Measurements from ENCODE around the gene KMT5C. TPM values are rescaled to one million over a fixed set of nuclear protein-coding genes. Genes with fewer than 3 reads are reported as not detected.

Gene KMT5C
- total and polyA plus RNA-seq, 10 of the 15 experiments (the other 5 are each of a cell fraction or from before 2014, with no cell fraction given) = 0.20 to 15.8 (median 4.3) TPM; not detected in 1

- TF ChIP-seq HDAC6 (IDR thresholded peaks at IDR 0.05; ENCODE audit: unreplicated experiment) (no peak), PML (IDR thresholded peaks at IDR 0.05; ENCODE audit: low read length) (no peak), SUPT20H (IDR thresholded peaks at IDR 0.05; ENCODE audit: borderline replicate concordance, control insufficient read depth, low read depth, low read length) (no peak), BRCA1 (IDR thresholded peaks at IDR 0.05; ENCODE audit: low read depth, low read length) (peak; percentile 34; the same call in 1 of the 2 replicates), BCL11A (IDR thresholded peaks at IDR 0.05; ENCODE audit: low read depth, low read length) (no peak), JUNB (IDR thresholded peaks at IDR 0.05) (no peak), FOS (IDR thresholded peaks at IDR 0.05; ENCODE audit: borderline replicate concordance, extremely low read depth, insufficient read length) (peak; percentile 84), KDM1A (IDR thresholded peaks at IDR 0.05; ENCODE audit: borderline replicate concordance) (no peak), RFX5 (IDR thresholded peaks at IDR 0.05; ENCODE audit: low read depth, low read length) (peak; percentile 84; the same call in 1 of the 2 replicates), MYB (IDR thresholded peaks at IDR 0.05; ENCODE audit: borderline replicate concordance, low read depth, low read length) (no peak), CHD2 (IDR thresholded peaks at IDR 0.05; ENCODE audit: borderline replicate concordance, low read depth, low read length) (peak; percentile 97), CHD1 (IDR thresholded peaks at IDR 0.05; ENCODE audit: low read depth, low read length) (no peak), IKZF2 (IDR thresholded peaks at IDR 0.05) (peak; percentile 6 to 64; a peak in 3 of 4 replicates), CREB1 (IDR thresholded peaks at IDR 0.05; ENCODE audit: low read depth) (peak; percentile 98), ZNF384 (IDR thresholded peaks at IDR 0.05; ENCODE audit: borderline replicate concordance, low read depth, low read length) (no peak), NBN (IDR thresholded peaks at IDR 0.05) (peak; percentile 80), SPI1 (IDR thresholded peaks at IDR 0.05; ENCODE audit: borderline replicate concordance, insufficient read depth, low read depth, low read length) (no peak), RBBP5 (conservative IDR thresholded peaks at IDR 0.05) (no peak), IKZF1 (conservative IDR thresholded peaks at IDR 0.05) (peak; percentile 51)
- TF ChIP-seq, protein P1, sequence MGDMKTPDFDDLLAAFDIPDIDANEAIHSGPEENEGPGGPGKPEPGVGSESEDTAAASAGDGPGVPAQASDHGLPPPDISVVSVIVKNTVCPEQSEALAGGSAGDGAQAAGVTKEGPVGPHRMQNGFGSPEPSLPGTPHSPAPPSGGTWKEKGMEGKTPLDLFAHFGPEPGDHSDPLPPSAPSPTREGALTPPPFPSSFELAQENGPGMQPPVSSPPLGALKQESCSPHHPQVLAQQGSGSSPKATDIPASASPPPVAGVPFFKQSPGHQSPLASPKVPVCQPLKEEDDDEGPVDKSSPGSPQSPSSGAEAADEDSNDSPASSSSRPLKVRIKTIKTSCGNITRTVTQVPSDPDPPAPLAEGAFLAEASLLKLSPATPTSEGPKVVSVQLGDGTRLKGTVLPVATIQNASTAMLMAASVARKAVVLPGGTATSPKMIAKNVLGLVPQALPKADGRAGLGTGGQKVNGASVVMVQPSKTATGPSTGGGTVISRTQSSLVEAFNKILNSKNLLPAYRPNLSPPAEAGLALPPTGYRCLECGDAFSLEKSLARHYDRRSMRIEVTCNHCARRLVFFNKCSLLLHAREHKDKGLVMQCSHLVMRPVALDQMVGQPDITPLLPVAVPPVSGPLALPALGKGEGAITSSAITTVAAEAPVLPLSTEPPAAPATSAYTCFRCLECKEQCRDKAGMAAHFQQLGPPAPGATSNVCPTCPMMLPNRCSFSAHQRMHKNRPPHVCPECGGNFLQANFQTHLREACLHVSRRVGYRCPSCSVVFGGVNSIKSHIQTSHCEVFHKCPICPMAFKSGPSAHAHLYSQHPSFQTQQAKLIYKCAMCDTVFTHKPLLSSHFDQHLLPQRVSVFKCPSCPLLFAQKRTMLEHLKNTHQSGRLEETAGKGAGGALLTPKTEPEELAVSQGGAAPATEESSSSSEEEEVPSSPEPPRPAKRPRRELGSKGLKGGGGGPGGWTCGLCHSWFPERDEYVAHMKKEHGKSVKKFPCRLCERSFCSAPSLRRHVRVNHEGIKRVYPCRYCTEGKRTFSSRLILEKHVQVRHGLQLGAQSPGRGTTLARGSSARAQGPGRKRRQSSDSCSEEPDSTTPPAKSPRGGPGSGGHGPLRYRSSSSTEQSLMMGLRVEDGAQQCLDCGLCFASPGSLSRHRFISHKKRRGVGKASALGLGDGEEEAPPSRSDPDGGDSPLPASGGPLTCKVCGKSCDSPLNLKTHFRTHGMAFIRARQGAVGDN (IDR thresholded peaks at IDR 0.05) = no peak
- TF ChIP-seq, protein P2, sequence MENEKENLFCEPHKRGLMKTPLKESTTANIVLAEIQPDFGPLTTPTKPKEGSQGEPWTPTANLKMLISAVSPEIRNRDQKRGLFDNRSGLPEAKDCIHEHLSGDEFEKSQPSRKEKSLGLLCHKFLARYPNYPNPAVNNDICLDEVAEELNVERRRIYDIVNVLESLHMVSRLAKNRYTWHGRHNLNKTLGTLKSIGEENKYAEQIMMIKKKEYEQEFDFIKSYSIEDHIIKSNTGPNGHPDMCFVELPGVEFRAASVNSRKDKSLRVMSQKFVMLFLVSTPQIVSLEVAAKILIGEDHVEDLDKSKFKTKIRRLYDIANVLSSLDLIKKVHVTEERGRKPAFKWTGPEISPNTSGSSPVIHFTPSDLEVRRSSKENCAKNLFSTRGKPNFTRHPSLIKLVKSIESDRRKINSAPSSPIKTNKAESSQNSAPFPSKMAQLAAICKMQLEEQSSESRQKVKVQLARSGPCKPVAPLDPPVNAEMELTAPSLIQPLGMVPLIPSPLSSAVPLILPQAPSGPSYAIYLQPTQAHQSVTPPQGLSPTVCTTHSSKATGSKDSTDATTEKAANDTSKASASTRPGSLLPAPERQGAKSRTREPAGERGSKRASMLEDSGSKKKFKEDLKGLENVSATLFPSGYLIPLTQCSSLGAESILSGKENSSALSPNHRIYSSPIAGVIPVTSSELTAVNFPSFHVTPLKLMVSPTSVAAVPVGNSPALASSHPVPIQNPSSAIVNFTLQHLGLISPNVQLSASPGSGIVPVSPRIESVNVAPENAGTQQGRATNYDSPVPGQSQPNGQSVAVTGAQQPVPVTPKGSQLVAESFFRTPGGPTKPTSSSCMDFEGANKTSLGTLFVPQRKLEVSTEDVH (IDR thresholded peaks at IDR 0.05; ENCODE audit: low read depth, partially characterized antibody) = peak; percentile 84
- TF ChIP-seq, protein P3, sequence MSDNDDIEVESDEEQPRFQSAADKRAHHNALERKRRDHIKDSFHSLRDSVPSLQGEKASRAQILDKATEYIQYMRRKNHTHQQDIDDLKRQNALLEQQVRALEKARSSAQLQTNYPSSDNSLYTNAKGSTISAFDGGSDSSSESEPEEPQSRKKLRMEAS (IDR thresholded peaks at IDR 0.05; ENCODE audit: low read depth, low read length) = no peak
Observed at GRCh38 chr19:55339105-55339888, at the start of gene KMT5C (continued).
